Measurements from ENCODE around the gene AATK.
"Not testable (repeated sequence)": the region's sequence is repeated elsewhere in the genome, so short reads cannot be mapped to it uniquely, and the experiment has no call there.

Gene AATK

DNA sequence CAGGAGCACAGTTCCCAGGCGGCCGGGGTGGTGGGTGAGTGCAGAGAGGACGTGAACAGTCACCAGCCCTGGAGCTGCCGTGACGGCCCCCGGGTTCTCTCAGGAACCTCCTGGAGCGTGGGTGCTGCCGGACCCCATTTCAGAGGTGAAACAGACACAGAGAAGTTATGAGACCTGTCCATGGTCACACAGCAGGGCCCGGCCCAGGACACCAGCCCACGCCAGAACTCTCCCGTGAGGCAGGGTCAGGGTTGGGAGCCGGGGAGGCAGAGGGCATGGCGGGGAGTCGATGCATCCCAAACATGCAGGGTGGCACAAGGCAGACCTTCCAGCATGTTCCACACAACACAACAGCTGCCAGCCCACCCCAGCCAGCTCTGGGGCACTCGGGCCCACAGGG lies 4.5 kb downstream of the AATK start:
- no peak for DNase-seq

DNA sequence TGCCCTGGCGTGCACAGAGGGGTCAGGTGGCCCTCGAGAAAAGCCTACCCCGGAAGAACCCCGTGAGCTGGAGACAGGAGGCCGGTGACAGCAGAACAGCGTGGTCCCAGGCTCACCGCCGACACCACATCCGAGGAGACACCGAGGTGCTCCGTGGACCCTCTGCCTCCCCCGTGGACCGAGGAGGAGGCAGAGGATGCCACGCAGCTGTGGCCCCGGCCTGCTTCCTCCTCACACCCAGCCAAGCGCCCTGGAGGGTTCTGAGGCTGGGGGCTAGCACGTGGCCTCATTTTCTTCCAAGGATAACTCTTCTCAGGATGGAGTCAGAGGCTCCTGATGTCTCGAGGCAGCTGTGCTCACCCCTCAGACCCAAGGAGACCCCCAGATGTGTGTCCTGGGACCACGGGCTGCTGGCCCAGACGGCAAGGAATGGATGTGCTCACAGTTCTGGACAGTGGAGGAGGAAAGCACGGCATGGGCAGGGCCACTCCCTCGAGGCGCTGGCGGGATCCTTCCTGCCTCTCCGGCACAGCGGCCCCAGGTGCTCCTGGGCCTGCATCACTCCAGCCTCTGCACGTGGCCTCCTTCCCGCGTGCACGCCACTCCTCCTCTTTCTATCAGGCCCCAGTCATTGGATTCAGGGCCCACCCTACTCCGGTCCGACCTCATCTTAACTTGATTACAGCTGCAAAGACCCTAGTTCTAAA lies 5.1 kb downstream of the AATK start:
- DNase-seq = no peak

DNA sequence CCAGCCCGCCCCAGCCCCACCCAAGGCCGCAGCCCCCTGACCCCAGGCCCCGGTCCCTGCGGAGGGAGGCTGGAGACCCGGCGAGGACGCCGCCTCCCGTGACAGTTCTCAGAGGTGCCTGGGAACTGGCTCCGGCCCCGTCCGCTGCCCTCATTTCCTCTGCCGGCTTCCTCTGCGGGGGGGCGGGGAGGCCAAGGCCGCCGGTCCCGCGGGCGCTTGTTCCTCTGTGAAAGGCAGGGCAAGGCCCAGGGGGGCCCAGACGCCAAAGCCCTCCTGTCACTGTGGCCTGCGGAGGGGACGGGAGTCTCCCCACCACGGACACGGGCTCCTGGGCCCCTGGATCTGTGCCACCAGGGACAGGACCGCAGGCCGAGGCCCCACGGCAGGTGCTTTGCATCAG lies 5.7 kb downstream of the AATK start:
- DNase-seq = no peak

DNA sequence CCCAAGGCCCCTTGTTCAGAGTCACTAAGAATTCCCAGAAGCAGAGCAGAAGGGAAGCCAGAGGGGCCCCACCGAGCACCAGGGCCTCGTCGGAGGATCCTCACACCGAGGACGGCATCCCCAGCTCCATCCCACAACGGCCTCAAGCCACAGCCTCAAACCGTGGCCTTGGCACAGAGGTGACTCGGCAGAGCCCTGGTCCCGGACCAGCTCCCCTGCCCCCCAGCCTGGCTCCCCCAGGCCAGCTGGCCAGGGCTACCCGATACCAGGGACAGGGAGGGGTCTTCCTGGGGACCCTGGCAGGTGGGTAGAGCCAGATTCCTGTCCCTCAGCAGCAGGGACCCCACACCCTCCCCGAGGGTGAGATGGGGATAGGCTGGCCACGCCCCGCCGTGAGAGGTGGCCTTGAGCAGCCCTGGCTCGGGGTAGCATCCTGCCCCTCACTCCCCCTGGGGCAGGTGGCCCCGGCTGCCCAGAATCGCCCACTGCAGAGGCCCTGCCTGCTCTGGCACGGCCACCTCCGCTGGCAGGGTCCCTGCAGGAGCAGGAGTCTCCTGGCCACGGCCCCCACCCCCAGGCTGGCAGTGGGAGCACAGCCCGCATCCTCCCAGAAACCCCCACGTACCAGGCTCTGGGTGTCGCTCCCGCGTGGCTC lies 6.3 kb downstream of the AATK start:
- no peak for DNase-seq

DNA sequence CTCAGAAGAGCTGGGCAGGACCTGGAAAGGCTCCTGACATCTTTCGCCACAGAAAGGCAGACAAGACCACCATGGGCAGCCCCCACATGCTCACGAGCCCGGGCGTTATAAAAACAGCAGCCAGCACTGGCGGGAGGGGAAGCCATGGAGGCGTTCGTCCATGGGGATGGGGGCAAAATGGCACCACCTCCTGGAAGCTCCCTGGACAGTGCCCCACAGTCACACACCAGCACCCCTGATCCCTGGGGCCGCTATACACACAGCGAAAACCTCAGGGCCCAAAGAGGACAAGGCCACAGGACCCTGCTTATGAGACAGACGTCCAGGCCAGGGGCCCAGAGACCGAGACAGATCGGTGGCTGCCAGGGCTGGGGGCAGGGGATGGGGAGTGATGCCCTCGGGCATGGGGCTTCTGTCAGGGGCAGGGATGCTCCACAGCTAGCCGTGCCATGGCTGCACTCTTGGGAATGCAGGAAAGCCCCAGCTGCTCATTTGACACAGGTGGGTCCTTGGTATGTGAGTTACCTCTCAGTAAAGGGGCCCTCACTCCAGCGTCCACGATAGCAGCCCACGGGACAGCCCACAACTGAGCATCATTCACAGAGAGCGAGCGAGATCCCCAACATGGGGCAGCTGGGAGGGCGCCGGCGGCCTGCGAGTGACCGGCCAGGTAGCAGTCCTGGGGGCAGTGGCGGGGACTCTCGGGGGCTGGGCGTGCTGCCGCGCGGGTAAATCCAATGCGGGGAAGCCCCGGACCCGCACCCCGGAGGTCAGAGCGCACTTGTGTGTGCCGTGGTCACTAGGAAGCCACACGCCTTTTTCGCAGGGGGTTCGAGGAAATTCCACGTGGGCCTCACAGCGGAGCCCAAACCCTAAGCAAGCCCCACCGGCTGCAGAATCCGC lies 7.1 kb downstream of the AATK start:
- DNase-seq = no peak

DNA sequence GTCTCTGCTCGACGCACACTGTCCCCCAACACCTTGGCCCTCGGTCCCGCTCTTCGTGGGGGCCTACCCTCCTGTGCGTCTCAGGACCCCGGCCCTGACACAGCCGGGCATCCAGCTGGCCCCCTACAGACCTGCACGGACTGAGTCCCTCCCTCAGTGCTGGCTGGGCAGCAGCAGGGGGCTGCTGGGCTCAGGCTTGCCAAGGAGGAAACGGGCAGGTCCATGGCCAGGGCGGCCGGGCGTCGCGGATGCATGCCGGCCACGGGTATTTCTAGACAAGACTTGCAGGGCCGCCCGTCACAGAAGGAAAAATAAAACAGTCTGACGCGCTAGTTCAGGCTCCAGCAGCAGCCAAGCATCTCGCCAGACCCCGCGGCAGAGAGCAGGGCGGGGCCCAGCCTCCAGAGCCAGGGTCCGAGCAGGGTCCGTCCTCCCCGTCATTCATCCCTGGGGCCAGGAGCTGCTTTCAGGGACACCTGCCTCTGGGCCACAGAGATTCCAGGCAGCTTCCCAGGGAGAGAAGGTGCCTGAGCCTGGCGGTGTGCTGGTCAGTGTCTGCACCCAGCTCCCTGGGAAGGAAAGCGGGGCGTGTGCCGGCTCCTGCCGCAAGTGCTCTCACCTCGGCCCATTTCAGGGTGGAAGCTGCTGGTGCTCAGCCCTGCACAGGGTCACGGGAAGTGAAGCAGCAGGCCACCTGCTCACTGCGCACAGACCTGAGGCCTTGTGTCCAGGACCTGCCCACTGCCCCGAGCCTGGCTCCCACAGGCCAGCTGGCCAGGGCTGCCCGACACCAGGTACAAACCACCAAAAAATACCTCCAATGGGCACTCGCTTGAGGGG lies 8.0 kb downstream of the AATK start:
- no peak for DNase-seq

DNA sequence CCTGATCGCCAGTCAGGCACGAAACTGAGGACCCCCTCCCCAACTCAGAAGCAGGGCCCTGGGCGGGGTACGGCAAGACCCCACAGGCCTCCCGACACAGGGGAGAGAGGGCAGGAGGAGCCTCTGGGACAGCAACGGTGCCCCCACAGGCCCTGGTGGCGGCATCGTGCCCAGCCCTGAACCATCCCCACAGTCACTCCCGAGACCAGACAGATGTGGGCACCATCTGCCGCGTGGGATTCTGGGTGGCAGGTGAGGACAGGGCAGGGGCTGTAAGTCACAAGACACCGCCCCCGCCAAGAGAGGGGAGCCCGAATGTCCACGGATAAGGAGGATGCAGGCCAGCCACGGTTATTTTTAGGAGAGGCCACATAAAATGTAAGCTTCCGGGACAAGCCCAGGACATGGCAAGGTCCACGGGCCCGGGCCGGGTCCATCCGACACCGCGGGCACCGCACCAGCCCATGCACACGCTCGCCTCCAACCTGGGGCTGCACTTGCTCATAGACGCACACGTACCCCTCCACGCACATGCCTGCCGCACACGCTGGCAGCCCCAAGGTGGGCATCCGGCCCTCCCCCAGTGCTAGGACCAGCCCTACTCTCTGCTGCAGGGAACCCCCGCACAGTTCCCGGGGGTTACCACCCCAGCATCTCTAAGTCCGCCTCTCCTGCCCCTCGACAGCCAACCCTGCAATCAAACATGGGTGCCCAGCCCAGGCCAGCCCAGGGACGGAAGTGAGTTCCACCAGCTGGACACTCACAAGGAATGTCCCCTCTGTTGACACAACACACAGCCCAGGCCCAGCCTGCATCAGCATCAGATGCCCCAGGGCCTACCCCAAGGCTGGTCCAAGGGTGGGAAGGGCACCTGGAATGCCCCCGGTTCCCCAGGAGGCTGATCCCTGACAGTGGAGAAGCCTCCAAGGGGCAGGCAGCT lies 8.9 kb downstream of the AATK start:
- no peak for DNase-seq

DNA sequence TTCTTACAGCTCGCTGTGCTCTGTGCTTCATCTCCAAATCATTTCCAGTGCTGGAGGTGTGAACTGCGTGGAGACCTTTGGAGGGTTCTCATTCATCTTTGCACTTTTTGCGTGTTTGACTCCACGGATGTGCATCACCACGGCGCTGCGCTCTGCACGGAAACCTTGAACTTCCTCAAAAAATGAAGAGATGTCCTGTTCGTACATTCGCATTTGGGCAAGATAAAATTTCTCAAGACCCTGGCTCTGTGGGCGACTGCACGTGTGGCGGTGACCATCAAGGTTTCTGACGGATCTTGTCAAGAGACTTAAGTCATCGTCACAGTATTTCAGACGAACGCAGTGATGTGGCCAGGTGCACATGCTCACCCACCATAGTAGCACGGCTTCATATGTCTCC lies 11.1 kb downstream of the AATK start:
- DNase-seq = no peak

DNA sequence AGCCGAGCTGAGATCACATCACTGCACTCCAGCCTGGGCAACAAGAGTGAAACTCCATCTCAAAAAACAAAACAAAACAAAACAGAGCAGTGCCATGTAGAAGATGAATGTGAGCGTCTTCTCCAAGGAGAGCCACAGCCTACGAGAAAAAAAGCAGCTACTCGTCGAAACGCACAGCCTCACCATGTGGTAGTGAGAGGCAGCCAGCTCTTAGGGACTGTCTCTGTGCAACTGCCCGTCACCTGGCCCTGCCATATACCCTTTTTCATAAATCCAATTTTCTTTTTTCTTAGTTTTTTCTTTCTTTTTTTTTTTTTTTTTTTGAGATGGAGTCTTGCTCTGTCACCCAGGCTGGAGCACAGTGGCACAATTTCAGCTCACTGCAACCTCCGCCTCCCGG lies 12.0 kb downstream of the AATK start:
- DNase-seq = not testable (repeated sequence)

DNA sequence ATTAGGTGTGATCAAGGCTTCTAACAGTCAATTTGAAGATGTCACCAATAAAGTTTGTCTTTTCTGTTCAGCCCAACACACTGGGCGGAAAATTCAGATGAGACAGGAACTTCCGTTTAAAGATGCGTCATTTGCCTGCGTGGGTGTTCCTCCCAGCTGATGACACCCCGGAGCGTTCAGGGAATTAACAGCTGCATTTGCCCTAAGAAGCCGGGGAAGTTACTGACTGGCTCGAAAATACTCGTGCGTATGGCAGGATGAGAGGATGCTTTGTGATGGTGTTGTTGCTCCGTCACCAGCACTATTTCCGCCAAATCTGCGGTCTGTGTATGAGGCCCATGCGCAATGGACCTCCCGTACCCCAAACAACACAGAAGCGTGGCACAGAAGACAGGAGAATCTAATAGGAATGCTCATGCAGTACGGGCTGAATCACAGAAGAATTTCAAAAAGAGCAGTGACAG lies 12.6 kb downstream of the AATK start:
- no peak for DNase-seq

DNA sequence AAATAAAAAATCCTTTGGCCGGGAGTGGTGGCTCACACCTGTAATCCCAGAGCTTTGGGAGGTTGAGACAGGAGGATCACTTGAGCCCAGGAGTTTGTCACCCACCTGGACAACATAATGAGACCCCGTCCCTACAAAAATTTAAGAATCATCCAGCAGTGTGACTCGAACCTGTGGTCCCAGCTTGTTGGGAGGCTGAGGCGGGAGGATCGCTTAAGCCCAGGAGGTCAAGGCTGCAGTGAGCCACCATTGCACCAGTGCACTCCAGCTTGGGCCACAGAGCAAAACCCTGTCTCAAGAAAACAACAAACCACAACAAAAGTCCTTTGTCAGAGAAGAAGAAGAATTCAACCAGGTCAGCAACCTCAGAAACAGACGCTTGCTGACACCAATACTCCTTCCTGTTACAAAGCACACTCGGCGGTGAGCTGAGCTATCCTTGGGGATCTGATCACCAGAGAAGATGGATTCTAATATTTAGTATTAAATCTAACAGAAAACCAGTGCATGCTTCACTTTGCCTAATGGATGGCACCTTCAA lies 13.7 kb downstream of the AATK start:
- no peak for DNase-seq

DNA sequence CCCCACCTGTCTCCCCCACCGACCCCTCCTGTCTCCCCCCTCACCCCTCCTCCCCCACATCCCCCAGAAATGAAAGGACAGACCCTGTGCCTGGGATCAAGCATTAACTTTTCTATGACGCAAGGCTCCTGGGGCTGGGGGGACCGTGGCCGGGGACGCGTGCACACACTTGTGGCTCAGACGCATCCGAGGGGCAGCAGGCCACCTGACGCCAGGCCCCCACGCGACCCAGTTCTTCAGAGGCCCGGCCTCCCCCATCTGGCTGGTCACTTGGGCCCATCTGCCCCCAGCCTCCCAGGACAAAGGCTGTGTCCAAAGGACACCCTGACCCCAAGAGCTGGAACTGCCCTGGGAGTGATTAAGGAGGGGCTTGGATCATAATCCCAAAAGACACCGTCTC lies 14.7 kb downstream of the AATK start:
- no peak for DNase-seq

DNA sequence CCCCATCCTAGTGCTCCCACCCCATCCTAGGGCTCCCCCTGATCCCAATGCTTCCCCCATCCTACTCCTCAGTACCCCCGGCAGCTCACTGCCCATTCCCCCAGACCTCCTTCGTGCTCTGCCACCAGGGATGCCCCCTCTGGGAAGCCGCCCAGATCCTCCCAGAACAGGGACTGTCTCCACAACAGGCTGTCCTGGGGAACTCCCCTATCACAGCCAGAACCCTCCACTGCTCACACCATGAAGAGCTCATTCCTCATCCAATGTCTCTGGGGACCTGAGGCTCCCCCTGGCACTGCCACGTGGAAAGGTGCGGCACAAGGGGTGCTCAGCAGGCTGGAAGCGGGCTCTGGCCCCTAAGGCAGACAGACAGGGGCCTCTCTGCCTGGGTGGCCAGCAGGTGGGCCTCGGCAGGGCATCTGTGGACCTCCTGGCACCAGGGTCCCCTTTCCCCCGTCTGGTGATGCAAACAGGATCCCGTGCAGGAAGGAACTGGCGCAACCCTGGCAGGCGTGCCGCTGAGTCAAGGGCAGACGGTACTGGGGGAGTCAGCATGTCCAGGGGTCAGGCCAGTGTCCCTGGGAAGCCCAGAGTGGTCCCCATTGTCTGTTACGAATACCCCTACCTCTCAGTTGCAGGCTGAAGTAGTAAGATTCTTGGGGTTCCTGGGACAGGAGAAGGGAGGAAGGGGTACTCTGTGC lies 15.5 kb downstream of the AATK start:
- DNase-seq = no peak

DNA sequence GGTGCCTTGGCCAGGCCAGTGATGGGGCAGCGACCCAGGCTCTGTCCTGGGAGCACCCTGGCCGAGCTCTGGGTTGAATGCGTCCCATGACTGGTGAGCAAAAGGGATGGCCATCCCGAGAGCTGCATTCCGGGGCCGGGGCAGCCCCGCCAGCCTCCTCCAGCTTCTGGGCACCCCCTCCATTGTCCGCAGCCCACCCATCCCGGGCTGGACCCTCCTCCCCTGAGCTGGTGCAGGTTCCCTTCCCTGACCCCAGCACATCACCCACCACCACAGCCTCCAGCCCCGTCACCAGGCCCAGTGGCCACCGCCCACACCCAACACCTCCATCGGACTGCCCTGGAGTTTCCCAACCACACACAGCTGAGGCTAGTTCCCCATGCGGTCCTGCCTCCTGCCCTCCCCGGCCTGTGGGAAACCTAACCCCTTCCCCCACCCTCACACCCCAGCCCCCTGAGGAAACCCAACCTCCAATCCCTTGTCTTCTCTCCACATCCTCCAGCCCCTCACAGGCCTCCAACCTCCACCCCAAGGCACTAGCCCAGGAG lies 17.0 kb downstream of the AATK start:
- no peak for DNase-seq

DNA sequence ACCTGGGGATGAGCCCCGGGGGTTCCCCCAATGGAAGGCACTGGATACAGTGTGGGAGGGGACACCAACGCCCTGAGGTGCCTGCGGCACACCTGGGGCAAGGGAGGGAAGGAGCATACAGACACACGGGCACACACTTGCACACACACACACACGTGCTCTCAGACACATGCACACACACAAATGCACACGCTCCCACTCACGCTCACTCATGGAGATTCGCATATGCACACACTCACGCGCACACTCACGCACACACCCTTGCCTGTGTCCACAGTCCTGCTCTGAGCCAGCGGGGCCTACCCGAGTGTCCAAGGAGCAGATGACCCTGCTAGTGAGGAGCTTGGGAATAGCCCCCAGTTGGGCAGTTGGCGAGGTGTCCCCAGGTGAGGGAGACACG lies 17.4 kb downstream of the AATK start:
- DNase-seq = no peak

DNA sequence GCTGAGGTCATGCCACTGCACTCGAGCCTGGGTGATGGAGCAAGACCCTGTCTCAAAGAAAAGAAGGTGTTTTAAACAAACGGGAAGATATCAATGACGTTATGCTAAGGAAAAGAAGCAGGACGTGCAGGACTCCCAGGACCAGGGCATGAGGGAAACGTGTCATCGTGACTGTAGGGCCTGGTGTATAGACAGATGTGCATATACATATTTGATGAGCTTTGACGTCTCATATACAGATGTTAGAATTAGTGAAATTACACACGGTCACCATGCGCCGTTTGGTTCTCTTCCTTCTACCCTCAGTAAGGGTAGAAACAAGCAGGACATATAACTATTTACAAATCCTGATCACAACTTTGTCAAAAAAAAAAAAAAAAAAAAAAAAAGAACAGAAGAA lies 18.3 kb downstream of the AATK start:
- DNase-seq = no peak

DNA sequence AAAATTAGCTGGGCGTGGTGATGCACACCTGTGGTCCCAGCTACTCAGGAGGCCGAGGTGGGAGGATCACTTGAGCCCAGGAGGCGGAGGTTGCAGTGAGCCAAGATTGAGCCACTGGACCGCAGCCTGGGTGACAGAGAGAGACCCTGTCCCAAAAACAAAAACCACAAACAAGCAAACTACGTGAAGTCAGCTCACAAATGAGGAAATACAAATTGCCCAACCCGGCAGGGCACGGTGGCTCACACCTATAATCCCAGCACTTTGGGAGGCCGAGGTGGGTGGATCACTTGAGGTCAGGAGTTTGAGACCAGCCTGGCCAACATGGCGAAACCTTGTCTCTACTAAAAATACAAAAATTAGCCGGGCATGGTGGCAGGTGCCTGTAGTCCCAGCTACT lies 19.8 kb downstream of the AATK start:
- not testable (repeated sequence) for DNase-seq

DNA sequence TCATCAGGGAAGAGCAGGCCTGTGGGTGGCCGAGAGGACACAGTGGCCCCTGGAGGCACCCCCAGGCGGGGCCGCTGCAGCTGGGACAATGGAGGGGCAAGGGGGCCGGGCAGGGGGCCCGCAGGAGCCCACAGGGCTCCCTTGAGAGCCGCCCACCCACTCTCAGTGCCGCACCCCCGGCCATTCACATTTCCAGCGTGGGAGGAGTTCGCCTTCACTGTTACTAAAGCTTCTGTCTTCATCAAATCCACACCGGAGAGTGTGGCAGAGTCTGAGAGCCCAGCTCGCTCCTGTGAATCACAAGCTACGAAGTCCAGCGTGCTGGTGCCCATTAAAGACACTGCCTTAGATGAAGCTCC lies 21.6 kb downstream of the AATK start:
- DNase-seq = no peak

DNA sequence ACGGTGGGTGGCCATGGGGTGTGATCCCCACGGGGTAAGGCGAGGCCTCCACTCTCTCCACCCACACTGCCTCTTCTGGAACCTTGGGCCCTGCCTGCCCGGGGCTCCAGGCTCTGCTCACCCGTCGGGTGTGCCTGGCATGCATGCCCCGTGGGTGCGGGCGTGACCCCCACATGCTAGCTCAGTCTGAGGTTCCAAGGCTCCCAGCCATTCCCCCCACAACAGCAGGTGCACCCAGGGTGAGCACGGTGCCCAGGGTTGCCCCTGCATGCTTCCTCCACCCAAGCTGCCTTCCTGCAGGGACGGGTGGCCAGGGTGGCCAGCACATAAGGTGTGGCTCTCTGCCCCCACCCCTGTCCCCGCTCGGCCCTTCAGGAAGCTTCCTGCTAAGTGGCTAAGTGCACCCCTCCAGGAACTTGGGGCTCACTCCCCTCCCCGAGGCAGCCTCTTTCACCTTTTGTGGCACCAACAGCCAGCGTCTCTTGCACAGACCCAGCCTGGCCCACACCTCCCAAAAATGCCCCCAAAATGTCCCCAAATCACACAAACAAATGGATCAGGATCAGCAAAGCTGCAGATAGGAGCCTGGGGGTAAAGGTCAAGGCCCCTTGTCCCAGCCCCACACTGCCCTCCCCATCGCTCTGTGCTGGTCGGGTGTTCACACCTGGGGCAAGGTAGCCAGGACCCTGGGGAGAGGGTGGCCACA lies 22.2 kb downstream of the AATK start:
- DNase-seq = no peak

DNA sequence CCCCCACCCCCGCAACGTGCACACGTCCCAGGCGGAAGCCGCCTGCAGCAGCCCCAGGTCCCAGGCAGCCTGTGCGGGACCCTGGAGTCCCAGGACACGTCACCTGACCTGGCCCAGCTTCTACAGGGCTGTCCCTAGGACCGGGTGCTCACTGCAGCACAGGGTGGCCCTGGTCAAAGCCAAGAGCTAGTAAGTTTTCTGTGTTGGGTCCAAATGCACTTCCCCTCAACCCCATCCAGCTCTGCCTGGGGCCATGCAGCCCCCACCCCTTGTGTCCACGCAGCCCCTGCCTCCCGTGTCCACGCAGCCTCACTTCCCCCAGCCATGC lies 22.9 kb downstream of the AATK start:
- no peak for DNase-seq

All from islet precursor cell (in vitro differentiated cells).